Ishikawa (cell line): ENCODE data around the gene SMC6.

ENCODE experiments used
- CEBPB ChIP-seq: IDR thresholded peaks from 2 replicates; pipeline ENCODE4 v1.6.1; 2012
- CREB1 ChIP-seq: IDR thresholded peaks from 2 replicates; pipeline ENCODE4 v1.6.1; 2012; ENCODE audit warnings: low read depth
- EGR1 ChIP-seq: IDR thresholded peaks from 2 replicates; pipeline ENCODE4 v1.6.1; 2012
- EP300 ChIP-seq: IDR thresholded peaks from 2 replicates; pipeline ENCODE4 v1.6.1; 2012; ENCODE audit warnings: borderline replicate concordance
- FOXM1 ChIP-seq: IDR thresholded peaks from 2 replicates; pipeline ENCODE4 v1.6.1; 2012; ENCODE audit warnings: low read depth, borderline replicate concordance
- NFIC ChIP-seq: IDR thresholded peaks from 2 replicates; pipeline ENCODE4 v1.6.1; 2012
- RAD21 ChIP-seq: IDR thresholded peaks from 2 replicates; pipeline ENCODE4 v1.6.1; 2012; ENCODE audit warnings: low read depth
- TAF1 ChIP-seq: IDR thresholded peaks from 2 replicates; pipeline ENCODE4 v1.6.1; 2012; ENCODE audit warnings: low read depth, mild to moderate bottlenecking
- TCF12 ChIP-seq: IDR thresholded peaks from 2 replicates; pipeline ENCODE4 v1.6.1; 2012; ENCODE audit warnings: low read depth
- TEAD4 ChIP-seq: IDR thresholded peaks from 2 replicates; pipeline ENCODE4 v1.6.1; 2012
- USF1 ChIP-seq: IDR thresholded peaks from 2 replicates; pipeline ENCODE4 v1.6.1; 2012
- YY1 ChIP-seq: IDR thresholded peaks from 2 replicates; pipeline ENCODE4 v1.6.1; 2012; ENCODE audit warnings: low read depth
- ZBTB7A ChIP-seq: IDR thresholded peaks from 2 replicates; pipeline ENCODE4 v1.6.1; 2012; ENCODE audit warnings: low read depth
- TF ChIP-seq, protein P1 (sequence below): IDR thresholded peaks from 2 replicates; pipeline ENCODE4 v1.6.1; 2012
- TF ChIP-seq, protein P2 (sequence below): IDR thresholded peaks from 2 replicates; pipeline ENCODE4 v1.6.1; 2012; ENCODE audit warnings: low read depth, mild to moderate bottlenecking

Gene SMC6

GRCh38 chr2:17664534-17664933 lies 89.1 kb downstream of the SMC6 start:
- TF ChIP-seq TAF1 (no peak), FOXM1 (no peak), NFIC (no peak), RAD21 (no peak), USF1 (no peak), EGR1 (no peak), ZBTB7A (no peak), CREB1 (no peak), YY1 (no peak), TCF12 (no peak), EP300 (no peak), CEBPB (no peak), TEAD4 (no peak)
- TF ChIP-seq, protein P1, sequence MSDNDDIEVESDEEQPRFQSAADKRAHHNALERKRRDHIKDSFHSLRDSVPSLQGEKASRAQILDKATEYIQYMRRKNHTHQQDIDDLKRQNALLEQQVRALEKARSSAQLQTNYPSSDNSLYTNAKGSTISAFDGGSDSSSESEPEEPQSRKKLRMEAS: no peak
- TF ChIP-seq, protein P2, sequence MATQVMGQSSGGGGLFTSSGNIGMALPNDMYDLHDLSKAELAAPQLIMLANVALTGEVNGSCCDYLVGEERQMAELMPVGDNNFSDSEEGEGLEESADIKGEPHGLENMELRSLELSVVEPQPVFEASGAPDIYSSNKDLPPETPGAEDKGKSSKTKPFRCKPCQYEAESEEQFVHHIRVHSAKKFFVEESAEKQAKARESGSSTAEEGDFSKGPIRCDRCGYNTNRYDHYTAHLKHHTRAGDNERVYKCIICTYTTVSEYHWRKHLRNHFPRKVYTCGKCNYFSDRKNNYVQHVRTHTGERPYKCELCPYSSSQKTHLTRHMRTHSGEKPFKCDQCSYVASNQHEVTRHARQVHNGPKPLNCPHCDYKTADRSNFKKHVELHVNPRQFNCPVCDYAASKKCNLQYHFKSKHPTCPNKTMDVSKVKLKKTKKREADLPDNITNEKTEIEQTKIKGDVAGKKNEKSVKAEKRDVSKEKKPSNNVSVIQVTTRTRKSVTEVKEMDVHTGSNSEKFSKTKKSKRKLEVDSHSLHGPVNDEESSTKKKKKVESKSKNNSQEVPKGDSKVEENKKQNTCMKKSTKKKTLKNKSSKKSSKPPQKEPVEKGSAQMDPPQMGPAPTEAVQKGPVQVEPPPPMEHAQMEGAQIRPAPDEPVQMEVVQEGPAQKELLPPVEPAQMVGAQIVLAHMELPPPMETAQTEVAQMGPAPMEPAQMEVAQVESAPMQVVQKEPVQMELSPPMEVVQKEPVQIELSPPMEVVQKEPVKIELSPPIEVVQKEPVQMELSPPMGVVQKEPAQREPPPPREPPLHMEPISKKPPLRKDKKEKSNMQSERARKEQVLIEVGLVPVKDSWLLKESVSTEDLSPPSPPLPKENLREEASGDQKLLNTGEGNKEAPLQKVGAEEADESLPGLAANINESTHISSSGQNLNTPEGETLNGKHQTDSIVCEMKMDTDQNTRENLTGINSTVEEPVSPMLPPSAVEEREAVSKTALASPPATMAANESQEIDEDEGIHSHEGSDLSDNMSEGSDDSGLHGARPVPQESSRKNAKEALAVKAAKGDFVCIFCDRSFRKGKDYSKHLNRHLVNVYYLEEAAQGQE: no peak

DNA sequence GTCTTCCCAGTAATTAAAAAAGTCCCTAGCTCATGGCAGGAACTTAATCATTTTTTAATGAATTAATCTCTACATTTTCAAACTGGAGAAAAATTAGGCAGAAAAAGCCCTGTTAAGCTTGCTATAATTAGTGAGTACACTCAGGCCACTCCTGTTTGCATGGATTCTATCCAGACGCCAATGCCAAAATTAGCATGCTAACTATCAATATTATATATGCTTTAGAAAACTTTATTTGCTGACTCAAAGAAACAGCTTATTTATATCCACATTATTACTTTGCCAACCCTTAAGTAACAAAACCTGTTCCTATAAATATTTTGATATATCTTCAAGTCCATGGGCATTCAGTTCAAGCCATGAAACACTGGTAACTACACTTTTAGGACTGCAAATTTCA lies 90.9 kb downstream of the SMC6 start:
- TF ChIP-seq TCF12 (no peak), ZBTB7A (no peak), EGR1 (no peak), TAF1 (no peak), TEAD4 (no peak), NFIC (no peak), FOXM1 (no peak)

GRCh38 chr2:17661460-17661859 lies 92.2 kb downstream of the SMC6 start:
- TF ChIP-seq, protein P1: no peak
- TF ChIP-seq CEBPB: no peak
- TF ChIP-seq, protein P2: no peak
- TF ChIP-seq YY1: no peak
- no peak for TF ChIP-seq RAD21

DNA sequence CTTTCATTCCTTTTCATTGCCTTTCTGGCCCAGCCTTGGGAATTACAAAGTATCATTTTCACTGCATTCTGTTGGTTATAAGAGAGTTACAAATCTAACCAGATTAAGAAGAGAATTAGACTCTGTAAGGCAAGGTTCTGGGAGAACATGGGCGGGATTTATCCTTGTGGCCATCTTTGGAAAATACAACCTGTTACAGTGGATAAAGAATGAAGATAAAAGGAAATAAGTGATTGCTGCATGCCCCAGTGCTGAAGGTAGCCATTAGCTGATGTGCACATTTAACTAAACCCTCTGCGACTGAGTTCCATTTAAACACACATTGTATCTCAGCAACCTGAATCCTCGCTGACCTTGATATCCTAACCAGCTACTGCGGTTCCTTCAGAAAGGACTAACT lies 93.4 kb downstream of the SMC6 start:
- TF ChIP-seq USF1 (no peak), ZBTB7A (no peak), CEBPB (no peak), CREB1 (no peak), TCF12 (no peak), FOXM1 (no peak), RAD21 (no peak), NFIC (no peak), TAF1 (no peak), YY1 (no peak), EGR1 (no peak), EP300 (no peak), TEAD4 (no peak)
- TF ChIP-seq, protein P1: no peak
- TF ChIP-seq, protein P2: no peak
